ENCODE measurements around the gene PRDM16. TPM values are rescaled to one million over a fixed set of nuclear protein-coding genes. Genes with fewer than 3 reads are reported as not detected.

The PRDM16 gene
- total and polyA plus RNA-seq, 2 of the 4 experiments (the other 2 are of a cell fraction), result 0.02 TPM; not detected in 1

DNA sequence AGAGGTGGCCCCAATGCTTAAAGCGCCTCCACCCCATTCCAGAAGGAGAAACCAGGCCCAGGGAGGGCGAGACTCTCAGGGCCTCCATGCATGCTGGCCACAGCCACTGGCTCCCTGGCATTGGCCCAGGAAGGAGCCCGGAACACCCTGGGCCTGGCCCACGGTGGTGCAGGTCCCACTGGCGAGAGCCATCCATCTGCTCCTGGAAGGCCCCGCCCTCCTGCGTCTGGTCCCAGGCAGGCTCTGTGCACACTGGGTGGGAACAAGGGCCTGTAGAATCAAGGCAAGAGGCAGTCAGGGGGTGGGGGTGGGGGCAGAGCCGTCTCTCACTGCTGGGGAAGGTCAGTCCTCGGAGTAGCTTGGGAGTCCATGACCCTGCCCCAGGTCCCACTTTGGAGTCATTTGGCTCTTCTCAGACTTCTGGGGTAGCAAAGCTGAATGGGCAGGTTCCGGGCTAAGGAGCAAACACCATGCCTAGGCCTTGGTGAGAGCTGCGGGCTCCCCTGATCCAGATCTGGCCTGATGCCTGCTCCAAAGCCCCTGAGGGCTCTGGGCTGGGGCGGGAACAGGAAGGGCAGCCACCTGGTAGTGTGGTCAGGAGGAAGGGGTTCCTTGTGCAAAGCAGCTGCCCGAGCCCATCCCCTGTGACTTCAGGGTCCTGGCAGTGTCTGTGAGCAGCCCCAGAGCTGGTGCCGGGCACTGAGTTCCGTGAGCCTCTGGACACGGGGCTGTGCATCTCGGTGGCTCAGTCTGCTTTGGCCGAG lies 278.4 kb downstream of the PRDM16 start:
- no peak overlapping the region for H3K27ac ChIP-seq (ENCODE audit: insufficient read depth, low read length)
- H3K36me3 ChIP-seq (ENCODE audit: control insufficient read depth, insufficient read depth, low read length), result no peaks in the 10 kb centered on the region
- no peak overlapping the region for H2AK5ac ChIP-seq (ENCODE audit: low read depth, low read length)
- H2AFZ ChIP-seq (replicated peaks; ENCODE audit: low read length, poor library complexity), result no peak overlapping the region
- H4K8ac ChIP-seq (ENCODE audit: low read depth in 2 of 2, low read length in 2 of 2), result no peak overlapping the region
- H4K5ac ChIP-seq (ENCODE audit: low read depth, low read length), result no peak overlapping the region
- DNase-seq, result no peak
- no peak overlapping the region for H3K4me3 ChIP-seq (ENCODE audit: insufficient read depth, low read depth, low read length)
- no TSS peak for BruUV-seq (replicated peaks)
- H2BK20ac ChIP-seq (ENCODE audit: low read depth, low read length), result no peak overlapping the region
- no peak overlapping the region for H2BK120ac ChIP-seq (ENCODE audit: low read depth, low read length)
- dilution Hi-C loops (cut with HindIII; ENCODE audit: low sequenced_read_pairs, unreplicated experiment), result no loop called here
- no peak overlapping the region for H2BK5ac ChIP-seq (ENCODE audit: low read depth, low read length, poor library complexity, severe bottlenecking)
- no peaks in the 10 kb centered on the region for H3K79me1 ChIP-seq (ENCODE audit: low read depth in 1 of 2, low read length in 2 of 2)
- no peak overlapping the region for H3K56ac ChIP-seq (ENCODE audit: extremely low read depth, insufficient read depth, low read length)
- intact Hi-C loops (cut with micrococcal nuclease), result no loop called here
- CTCF ChIA-PET, result no interaction called here
- H3K4ac ChIP-seq (ENCODE audit: low read depth, low read length), result no peak overlapping the region
- H4K20me1 ChIP-seq (ENCODE audit: insufficient read depth, low read length), result no peaks in the 10 kb centered on the region
- in situ Hi-C loops (cut with MboI; ENCODE audit: low sequenced_read_pairs), result no loop called here
- POLR2A ChIA-PET (ENCODE audit: unreplicated experiment), result no interaction called here
- no peak for ATAC-seq (ENCODE audit: low read depth)
- no peak overlapping the region for H4K91ac ChIP-seq (ENCODE audit: insufficient read depth, low read depth, low read length)
- no peak overlapping the region for H3K23ac ChIP-seq (ENCODE audit: low read depth, low read length)
- H3K27me3 ChIP-seq (ENCODE audit: control insufficient read depth, insufficient read depth, low read length), result no peaks in the 10 kb centered on the region; the same call in 1 of the 2 replicates
- no peaks in the 10 kb centered on the region for H3K4me1 ChIP-seq (ENCODE audit: control insufficient read depth, insufficient read depth, low read length)
- no peak overlapping the region for H3K4me2 ChIP-seq (ENCODE audit: low read depth, low read length)
- TF ChIP-seq NFE2L2 (IDR thresholded peaks at IDR 0.05; ENCODE audit: low read depth, low read length), result no peak
- no peaks in the 10 kb centered on the region for H3K9me1 ChIP-seq (ENCODE audit: insufficient read depth, low read length)
- no peak overlapping the region for H3K9ac ChIP-seq (ENCODE audit: low read depth, low read length)
- no peak overlapping the region for H2AK9ac ChIP-seq (replicated peaks; ENCODE audit: low read depth, low read length, poor library complexity)
- no peak overlapping the region for H3K14ac ChIP-seq (replicated peaks; ENCODE audit: low read depth, low read length)
- WGBS, 2 experiments (ENCODE audit: extremely low coverage in 2 of 2, insufficient read length in 1 of 2), result 62% methylated on average over 11 of the region's 18 CpGs; no CpG with 5 or more reads in 1 of the 2 experiments
- no peak overlapping the region for H2BK15ac ChIP-seq (ENCODE audit: low read depth, low read length)
- H3K18ac ChIP-seq (ENCODE audit: low read depth, low read length), result no peak overlapping the region
- peaks cover 8% of the 10 kb centered on the region; the same call in 1 of the 2 replicates for H3K9me3 ChIP-seq (ENCODE audit: control insufficient read depth, insufficient read depth, low read length)
